ENCODE results near the gene USPL1. TPM values are rescaled to one million over a fixed set of nuclear protein-coding genes. Genes with fewer than 3 reads are reported as not detected.
"Not testable (repeated sequence)": the region's sequence is repeated elsewhere in the genome, so short reads cannot be mapped to it uniquely, and the experiment has no call there.

The USPL1 gene
- total RNA-seq, 1 experiment from 2014 or later, result 10.7 TPM

DNA sequence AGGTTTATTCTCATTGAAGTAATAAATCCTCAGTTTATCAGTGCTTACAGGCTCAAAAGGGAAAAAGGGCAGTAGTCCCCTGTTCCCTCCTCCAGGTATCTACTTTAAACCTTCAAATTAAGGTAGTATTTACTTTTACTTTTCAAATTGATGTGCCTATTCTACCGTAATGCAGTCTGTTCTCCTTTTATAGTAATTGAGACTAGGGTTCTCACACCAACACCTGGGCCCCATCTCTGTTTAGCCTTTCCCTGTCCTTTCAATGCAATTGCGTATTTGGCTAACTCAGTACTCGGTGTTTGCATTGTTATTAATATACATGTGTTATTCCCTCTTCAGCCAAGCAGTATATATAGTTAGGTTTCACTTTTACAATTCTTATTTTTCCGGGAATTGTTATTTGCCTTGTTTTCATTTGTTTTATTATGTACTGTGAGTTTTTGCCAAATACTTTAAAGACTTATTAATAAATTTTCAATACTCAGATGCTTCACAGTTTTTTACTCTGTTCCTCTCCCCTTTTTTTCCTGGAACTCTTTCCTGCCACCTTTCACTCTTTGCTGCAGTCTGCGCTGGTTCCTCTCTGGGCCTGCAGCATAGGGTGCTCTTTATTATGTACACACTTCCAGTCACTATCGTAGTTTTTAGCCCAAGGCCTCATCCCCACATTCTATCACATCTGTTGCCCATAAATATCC lies 30.3 kb downstream of the USPL1 start:
- no peaks in the 10 kb centered on the region for H3K79me2 ChIP-seq (ENCODE audit: low read depth)
- no peak for DNase-seq
- no peak overlapping the region for H3K4me3 ChIP-seq
- no peak overlapping the region for H3K4me2 ChIP-seq
- H3K27me3 ChIP-seq (ENCODE audit: insufficient read depth, low read depth), result no peaks in the 10 kb centered on the region
- ChIA-PET CTCF (no interaction called here), POLR2A (ENCODE audit: unreplicated experiment) (interaction anchor here (0.6 kb wide), 1 partner anchor 1974 kb away, joined by 3 read pairs; no protein-coding TSS in a partner anchor)
- peaks cover 22% of the 10 kb centered on the region; the same call in 1 of the 2 replicates for H3K36me3 ChIP-seq (ENCODE audit: low read depth)
- BruUV-seq (replicated peaks), result no TSS peak
- no peaks in the 10 kb centered on the region for H3K4me1 ChIP-seq (replicated peaks; ENCODE audit: insufficient read depth)
- H3F3A ChIP-seq (ENCODE audit: insufficient read depth, low read depth), result no peaks in the 10 kb centered on the region
- no peak overlapping the region for H3K27ac ChIP-seq
- intact Hi-C loops (cut with micrococcal nuclease; ENCODE audit: unreplicated experiment), result no loop called here
- H4K20me1 ChIP-seq (ENCODE audit: insufficient read depth), result no peaks in the 10 kb centered on the region; the same call in 1 of the 2 replicates
- TF ChIP-seq EZH2 (IDR thresholded peaks at IDR 0.05; ENCODE audit: low read depth) (no peak), CTCF (conservative IDR thresholded peaks at IDR 0.05) (no peak)
- H3K9me2 ChIP-seq (ENCODE audit: insufficient read depth), result no peaks in the 10 kb centered on the region
- H2AFZ ChIP-seq, result no peak overlapping the region
- no peaks in the 10 kb centered on the region for H3K9me3 ChIP-seq (ENCODE audit: insufficient read depth, low read depth)

DNA sequence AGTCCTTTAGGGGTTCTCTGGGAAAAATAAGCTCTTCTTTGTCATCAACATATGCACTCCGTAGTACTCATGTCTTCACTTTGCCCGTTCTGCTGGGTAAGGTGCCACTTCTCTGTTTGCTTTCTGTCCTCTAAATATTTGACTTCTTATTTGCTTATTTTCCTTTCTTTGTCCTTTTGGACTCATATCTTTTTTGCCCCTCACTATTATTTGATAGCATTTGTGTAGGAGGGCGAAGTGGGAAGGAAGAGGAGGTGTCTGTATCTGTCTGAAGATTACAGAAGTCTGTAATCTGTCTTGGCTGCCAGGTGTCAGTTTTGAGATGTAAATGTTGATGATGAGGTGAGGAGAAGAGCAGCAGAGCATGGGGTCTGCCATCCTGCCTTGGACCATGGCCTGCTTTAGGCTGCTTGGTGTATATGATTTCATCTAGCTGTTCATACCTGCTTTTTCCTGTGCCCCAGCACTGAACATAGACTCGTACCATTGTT lies 30.8 kb downstream of the USPL1 start:
- intact Hi-C loops (cut with micrococcal nuclease; ENCODE audit: unreplicated experiment), result no loop called here
- TF ChIP-seq CTCF (conservative IDR thresholded peaks at IDR 0.05), result no peak
- no peak for TF ChIP-seq EZH2 (IDR thresholded peaks at IDR 0.05; ENCODE audit: low read depth)
- no peaks in the 10 kb centered on the region for H3F3A ChIP-seq (ENCODE audit: insufficient read depth, low read depth)
- BruUV-seq (replicated peaks), result no TSS peak
- H3K36me3 ChIP-seq (ENCODE audit: low read depth), result 0 out of 2 replicates have a peak, but pooled peaks cover 17% of the 10 kb centered on the region
- H3K4me2 ChIP-seq, result no peak overlapping the region
- no peaks in the 10 kb centered on the region for H3K9me2 ChIP-seq (ENCODE audit: insufficient read depth)
- H4K20me1 ChIP-seq (ENCODE audit: insufficient read depth), result no peaks in the 10 kb centered on the region
- no peak for DNase-seq
- H3K4me1 ChIP-seq (replicated peaks; ENCODE audit: insufficient read depth), result no peaks in the 10 kb centered on the region
- H2AFZ ChIP-seq, result no peak overlapping the region
- ChIA-PET CTCF (no interaction called here), POLR2A (ENCODE audit: unreplicated experiment) (interaction anchor here (0.6 kb wide), 1 partner anchor 1974 kb away, joined by 3 read pairs; no protein-coding TSS in a partner anchor)
- H3K27ac ChIP-seq, result no peak overlapping the region
- no peaks in the 10 kb centered on the region for H3K79me2 ChIP-seq (ENCODE audit: low read depth)
- H3K9me3 ChIP-seq (ENCODE audit: insufficient read depth, low read depth), result no peaks in the 10 kb centered on the region
- H3K27me3 ChIP-seq (ENCODE audit: insufficient read depth, low read depth), result no peaks in the 10 kb centered on the region
- no peak overlapping the region for H3K4me3 ChIP-seq

DNA sequence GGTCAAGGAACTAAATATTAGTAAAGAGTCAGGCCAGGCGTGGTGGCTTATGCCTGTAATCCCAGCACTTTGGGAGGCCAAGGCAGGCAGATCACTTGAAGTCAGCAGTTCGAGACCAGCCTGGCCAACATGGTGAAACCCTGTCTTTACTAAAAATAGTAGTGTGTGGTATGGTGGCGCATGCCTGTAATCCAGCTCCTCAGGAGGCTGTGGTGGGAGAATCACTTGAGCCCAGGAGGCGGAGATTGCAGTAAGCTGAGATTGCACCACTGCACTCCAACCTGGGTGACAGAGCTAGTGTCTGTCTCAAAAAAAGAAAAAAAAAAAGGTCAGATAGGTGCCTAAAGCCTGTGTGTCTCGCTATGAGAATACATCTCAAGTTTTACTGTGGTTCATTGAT lies 33.9 kb downstream of the USPL1 start:
- H3K79me2 ChIP-seq (ENCODE audit: low read depth); H3K4me3 ChIP-seq; H3K27me3 ChIP-seq (ENCODE audit: insufficient read depth, low read depth); H3K27ac ChIP-seq; H3K9me3 ChIP-seq (ENCODE audit: insufficient read depth, low read depth); CTCF ChIA-PET; DNase-seq; H2AFZ ChIP-seq; intact Hi-C loops (cut with micrococcal nuclease; ENCODE audit: unreplicated experiment); BruUV-seq (replicated peaks); H3K4me1 ChIP-seq (replicated peaks; ENCODE audit: insufficient read depth); H3K9me2 ChIP-seq (ENCODE audit: insufficient read depth); H4K20me1 ChIP-seq (ENCODE audit: insufficient read depth); H3F3A ChIP-seq (ENCODE audit: insufficient read depth, low read depth); H3K4me2 ChIP-seq: not testable (repeated sequence)
- POLR2A ChIA-PET (ENCODE audit: unreplicated experiment), result interaction anchor here (0.7 kb wide), 1 partner anchor 93 kb away, joined by 8 read pairs; no protein-coding TSS in a partner anchor
- H3K36me3 ChIP-seq (ENCODE audit: low read depth), result peaks cover 30% of the 10 kb centered on the region; the same call in 1 of the 2 replicates
